ENCODE measurements around the gene SLC12A3.
A peak's percentile ranks its signal among the peaks of the same experiment; 100 is the strongest.

The SLC12A3 gene, protein sequence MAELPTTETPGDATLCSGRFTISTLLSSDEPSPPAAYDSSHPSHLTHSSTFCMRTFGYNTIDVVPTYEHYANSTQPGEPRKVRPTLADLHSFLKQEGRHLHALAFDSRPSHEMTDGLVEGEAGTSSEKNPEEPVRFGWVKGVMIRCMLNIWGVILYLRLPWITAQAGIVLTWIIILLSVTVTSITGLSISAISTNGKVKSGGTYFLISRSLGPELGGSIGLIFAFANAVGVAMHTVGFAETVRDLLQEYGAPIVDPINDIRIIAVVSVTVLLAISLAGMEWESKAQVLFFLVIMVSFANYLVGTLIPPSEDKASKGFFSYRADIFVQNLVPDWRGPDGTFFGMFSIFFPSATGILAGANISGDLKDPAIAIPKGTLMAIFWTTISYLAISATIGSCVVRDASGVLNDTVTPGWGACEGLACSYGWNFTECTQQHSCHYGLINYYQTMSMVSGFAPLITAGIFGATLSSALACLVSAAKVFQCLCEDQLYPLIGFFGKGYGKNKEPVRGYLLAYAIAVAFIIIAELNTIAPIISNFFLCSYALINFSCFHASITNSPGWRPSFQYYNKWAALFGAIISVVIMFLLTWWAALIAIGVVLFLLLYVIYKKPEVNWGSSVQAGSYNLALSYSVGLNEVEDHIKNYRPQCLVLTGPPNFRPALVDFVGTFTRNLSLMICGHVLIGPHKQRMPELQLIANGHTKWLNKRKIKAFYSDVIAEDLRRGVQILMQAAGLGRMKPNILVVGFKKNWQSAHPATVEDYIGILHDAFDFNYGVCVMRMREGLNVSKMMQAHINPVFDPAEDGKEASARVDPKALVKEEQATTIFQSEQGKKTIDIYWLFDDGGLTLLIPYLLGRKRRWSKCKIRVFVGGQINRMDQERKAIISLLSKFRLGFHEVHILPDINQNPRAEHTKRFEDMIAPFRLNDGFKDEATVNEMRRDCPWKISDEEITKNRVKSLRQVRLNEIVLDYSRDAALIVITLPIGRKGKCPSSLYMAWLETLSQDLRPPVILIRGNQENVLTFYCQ

DNA sequence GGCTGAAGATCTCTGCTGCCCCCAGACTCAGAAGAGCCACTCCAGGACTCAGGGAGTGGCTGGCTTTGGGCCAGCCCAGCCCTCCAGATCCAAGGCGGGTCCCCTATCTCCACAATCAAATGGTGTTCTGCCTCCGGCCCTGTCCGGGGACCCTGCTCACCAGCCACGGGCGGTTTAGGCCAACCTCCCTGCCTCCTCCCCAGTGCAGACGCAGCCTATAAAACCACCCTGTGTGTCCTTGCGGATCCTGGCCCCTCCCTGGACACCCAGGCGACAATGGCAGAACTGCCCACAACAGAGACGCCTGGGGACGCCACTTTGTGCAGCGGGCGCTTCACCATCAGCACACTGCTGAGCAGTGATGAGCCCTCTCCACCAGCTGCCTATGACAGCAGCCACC, at the start of gene SLC12A3:
Gene SLC12A3, plus strand, starts transcription at position 248 of the 400 bp plus-strand sequence. Its CDS starts 29 bp downstream, at position 277.
- DNase-seq (ENCODE audit: low spot score): no peak

DNA sequence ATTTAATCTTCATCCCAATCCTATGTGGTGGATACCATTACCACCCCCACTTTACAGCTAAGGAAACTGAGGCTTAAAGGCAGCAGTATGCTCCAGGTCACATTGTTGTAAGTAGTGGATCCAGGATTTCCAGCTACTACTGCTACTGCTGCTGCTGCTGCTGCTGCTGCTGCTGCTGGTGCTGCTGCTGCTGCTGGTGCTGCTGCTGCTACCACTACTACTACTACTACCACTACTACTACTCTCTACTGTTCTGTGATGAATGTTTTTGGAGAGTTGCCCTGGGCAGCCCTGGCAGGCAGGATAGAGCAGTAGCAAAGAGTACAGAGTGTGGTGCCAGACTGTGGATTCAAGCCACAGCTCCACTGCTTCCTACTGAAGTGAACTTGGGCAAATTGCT, 49.3 kb upstream of the SLC12A3 start:
- no peak for DNase-seq (ENCODE audit: low spot score)

DNA sequence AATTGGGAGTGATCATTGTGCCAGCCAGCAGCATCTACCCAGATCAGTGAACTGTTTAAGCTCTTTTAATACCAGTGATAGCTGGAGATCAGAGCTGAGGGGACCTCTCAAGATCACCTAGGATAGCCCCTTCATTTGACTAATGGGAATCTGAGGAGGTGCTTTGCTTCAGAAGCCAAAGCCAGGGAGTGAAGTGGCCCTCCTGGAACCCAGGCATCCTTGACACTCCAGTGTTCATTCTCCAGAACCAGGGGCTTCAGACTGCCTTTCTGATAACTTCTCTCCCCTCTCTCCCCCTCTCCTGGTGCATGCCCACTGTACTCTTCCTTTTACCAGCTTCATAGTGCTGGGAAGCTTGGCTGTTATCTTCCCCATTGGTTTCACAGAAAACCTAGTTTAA, 48.0 kb upstream of the SLC12A3 start:
- no peak for DNase-seq (ENCODE audit: low spot score)

DNA sequence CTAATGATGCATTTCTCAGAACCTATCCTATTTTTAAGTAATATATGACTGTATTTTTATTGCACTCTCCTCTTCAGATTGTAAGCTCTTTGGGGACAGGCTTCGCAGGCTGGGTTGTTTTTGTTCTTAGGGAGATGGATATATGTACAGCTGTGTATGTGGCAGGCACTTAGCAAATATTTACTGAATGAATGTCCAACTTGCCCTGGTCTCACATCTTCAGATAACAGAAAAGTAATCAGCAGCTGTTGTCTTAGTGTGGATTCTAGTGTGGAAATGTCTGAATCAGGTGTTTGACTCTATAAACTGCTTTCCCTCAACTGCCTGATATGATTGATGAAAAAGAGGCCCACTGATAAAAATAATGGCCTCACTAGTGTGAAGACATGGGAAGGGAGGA, 47.1 kb upstream of the SLC12A3 start:
- DNase-seq (ENCODE audit: low spot score): no peak

GRCh38 chr16:56823081-56823733, 41.8 kb upstream of the SLC12A3 start:
- DNase-seq (ENCODE audit: low spot score): no peak

DNA sequence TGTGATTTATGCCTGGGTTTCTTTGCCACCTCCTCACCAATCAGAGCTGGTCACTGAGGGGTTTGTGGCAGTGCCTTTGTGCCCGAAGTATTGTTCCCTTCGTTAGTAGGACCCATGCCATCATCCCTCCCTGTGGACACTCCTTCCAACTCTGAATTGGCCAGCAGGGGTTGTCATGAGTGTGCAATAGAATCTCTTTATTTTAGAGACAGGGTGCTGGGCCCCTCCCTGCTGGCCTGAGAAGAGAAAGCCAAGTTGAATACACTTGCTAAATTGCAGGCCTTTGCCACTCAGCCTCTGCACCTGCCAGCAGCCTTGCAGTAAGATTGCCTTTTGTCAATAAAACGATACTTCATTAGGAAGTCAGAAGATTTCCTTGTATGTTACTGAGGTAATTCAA, 40.7 kb upstream of the SLC12A3 start:
- peak; percentile 18 for DNase-seq (ENCODE audit: low spot score)

- no peak for DNase-seq (ENCODE audit: low spot score)
These were observed 40.2 kb upstream of the SLC12A3 start for GRCh38 chr16:56824804-56825203.

DNA sequence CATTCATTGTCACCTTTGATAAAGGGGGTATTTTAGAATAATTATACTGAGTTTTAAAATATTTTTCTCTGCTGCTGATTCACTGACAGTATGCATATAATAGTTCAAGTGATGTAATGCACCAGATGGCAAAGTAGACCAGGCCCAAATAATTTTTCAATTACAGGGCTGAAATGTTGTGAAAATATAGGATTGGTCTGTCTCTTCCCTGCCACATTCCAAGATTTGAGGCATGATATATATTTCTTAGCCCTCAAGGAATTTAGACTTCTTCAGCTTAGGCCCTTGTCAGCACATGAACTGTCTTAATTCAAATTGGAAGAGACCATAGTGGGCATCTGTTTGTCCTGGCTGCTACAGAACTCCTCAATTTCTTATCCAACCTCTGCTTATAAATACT, 39.2 kb upstream of the SLC12A3 start:
- no peak for DNase-seq (ENCODE audit: low spot score)

DNA sequence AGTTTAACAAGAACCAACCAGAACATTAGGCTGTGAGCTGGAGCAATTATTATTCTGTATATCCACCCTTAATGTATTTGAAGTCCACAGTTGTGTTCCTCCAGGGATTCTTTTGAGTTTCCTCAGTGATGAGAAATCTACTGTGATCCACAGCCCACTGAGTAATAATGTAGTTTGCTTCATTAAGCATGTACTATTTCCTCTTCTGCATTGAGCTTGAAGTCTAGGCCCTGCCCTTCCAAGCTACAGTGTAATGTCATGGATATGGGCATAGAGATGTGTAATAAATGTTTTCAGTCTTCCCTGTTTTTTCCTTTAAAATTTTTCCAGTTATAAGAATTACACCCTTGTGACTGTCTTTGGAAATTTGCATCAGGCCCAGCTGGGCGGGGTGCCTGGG, 36.4 kb upstream of the SLC12A3 start:
- DNase-seq (ENCODE audit: low spot score): no peak

DNA sequence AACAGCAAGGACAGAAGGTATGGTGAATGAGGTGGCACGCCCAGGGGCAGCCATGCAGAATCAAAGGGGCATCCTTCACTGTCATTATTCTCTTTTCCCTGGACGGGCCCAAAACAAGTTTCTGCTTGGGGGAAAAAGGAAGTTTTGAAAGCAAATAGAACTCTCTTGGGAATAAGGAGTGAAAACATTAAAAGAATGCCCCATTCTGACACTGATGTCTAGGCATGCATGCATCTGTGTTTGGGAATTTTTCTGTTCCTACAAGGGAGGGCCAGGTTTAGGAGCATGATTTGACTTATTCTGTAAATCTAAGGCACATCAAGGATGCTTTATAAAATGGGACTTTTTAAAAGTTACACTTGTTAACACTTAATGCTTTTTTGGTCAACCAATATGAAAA, 34.3 kb upstream of the SLC12A3 start:
- DNase-seq (ENCODE audit: low spot score): peak; percentile 60

- no peak for DNase-seq (ENCODE audit: low spot score)
These were observed 32.2 kb upstream of the SLC12A3 start for GRCh38 chr16:56832768-56833167.

DNA sequence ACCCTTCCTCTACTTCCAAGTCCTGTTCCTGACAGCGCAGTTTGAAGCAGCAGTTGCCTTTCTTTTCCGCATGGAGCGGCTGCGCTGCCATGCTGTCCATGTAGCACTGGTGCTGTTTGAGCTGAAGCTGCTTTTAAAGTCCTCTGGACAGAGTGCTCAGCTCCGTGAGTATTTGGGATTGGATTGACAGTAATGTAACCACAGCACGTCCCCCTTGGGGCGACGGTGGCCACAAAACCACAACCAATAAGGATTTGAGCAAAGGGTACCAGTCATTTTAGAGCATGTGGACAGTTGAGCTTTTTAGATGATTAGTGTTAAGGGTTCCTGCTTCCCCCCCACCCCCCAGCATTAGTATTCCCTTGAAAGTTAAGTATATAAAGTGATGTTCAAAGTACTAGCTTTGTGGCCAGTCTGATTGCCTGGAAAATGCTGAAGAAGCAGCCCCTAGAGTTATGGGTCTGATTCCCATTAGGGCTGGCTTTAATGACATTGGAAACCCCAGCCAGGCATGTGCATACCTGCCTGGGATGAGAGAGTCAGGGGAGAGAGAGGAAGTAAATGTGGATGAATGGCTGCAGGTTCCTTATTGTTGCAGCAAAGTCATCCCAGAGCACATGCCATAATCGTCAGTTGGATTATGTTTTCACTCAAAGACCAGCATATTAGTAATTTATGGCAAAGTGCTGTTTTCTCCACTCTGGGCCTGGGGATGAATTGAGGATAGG, 31.6 kb upstream of the SLC12A3 start:
- DNase-seq (ENCODE audit: low spot score): no peak

DNA sequence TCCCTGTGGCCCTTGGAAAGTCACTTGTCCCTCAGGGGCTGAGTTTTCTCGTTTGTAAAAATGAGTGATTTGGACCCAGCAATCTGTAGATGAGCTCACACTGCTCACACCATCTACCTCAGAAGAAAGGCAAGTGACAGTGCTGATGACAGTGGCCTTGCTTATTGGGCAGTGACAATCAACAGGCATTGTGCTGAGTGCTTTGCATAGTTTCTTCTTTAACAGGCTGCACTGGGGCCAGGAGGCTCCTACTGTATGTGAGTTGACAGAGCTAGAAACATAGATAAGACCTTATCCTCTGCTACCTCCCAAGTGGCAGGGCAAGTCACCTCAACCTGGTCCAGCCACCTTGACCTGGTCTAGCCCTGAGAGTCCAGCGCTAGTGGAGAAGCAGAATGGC, 29.7 kb upstream of the SLC12A3 start:
- no peak for DNase-seq (ENCODE audit: low spot score)

DNA sequence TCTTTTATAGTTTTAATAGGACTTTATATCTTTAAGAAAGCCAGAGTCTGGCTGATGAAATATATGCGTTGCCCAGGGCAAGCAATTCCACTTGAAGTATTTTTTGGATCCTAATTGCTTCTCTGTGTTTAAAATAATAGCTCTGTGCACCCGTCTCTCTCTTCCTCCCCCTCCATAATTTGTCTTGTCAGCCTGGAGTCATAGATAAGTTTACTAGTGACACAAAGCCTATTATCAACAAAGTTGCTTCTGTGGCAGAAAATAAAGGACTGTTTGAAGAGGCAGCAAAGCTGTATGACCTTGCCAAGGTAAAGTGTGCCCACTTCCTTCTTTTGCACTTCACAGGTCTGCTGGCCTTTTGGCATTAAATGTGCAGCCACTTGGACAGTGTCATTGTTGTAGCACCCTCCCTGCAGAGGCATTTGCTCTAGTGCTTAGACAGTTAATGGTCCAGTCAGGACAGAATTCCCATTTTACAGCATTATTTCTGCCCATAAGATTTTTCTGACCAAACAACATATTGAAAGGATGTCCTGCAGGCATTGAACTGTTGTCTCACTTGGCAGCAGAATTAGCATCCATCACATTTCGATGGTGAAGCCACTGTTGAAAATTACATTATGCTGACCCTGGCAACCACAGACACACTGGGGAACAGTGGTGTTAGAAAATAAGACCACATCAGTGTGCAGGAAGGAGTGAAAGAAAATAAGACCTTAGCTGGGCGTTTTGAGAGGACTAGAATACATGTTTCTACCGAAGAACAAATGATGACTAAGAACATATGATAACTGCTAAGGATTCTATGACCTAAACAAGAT, 28.4 kb upstream of the SLC12A3 start:
- DNase-seq (ENCODE audit: low spot score): no peak

GRCh38 chr16:56838622-56839337, 26.2 kb upstream of the SLC12A3 start:
- DNase-seq (ENCODE audit: low spot score): no peak

DNA sequence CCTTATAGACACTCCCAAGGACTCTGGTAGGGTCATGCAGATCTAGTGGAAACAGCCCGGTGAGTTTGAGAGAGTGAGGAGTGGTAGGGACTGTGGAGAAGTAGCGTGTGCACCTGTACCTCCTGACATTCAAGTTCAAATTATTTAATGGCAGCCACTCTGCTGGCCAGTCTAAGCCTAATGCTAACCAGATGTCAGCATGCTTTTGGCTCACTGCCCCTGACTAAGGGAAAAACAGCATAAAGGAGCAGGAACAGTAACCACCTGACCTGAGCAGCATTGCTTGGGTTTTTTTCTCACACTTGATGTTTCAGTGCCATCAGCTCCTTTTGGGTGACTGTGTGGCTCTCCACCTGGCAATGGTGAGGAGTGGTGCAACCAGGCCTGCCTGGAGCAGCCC, 23.8 kb upstream of the SLC12A3 start:
- DNase-seq (ENCODE audit: low spot score): no peak

GRCh38 chr16:56841659-56842058, 23.3 kb upstream of the SLC12A3 start:
- DNase-seq (ENCODE audit: low spot score): no peak

- DNase-seq (ENCODE audit: low spot score): no peak
These were observed 22.9 kb upstream of the SLC12A3 start for GRCh38 chr16:56842133-56842532.

DNA sequence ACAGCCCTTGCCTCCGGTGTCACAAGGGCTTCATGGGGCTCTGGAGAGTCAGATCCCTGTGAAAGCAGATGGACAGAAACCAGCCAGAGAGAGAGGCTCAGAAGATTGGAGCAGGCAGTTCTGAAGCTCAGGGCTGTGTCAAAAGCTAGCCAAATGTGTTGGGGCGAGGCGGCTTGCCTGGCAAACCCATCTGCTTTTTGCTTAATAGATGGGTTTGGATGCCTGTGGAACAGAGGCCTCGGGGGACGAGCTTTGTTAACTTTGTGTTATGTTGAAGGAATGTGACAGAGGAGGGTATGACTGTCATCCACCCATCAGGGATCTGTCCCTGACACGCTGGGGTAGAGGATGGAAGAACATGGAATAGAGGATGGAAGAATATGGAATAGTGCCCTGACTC, 21.0 kb upstream of the SLC12A3 start:
- no peak for DNase-seq (ENCODE audit: low spot score)
